HEK293 (cell line): ENCODE results near the gene KRIT1.

Source experiments
- CTCF ChIP-seq: fragments of 450-650 bp; formaldehyde crosslinking; IDR thresholded peaks from 2 replicates; pipeline ENCODE4 v1.5.1; 2016; ENCODE audit warnings: missing biosample characterization, missing genetic modification characterization
- GLI4 ChIP-seq: fragments of 450-650 bp; formaldehyde crosslinking; IDR thresholded peaks from 2 replicates; pipeline ENCODE4 v1.5.1; 2016; ENCODE audit warnings: missing biosample characterization, missing genetic modification characterization
- HOXA7 ChIP-seq: sonication (generic); formaldehyde crosslinking; IDR thresholded peaks from 2 replicates; pipeline ENCODE4 v1.8.1; 2022; ENCODE audit warnings: missing genetic modification reagents, borderline replicate concordance
- KLF16 ChIP-seq: fragments of 450-650 bp; formaldehyde crosslinking; IDR thresholded peaks from 2 replicates; pipeline ENCODE4 v1.5.1; 2017; ENCODE audit warnings: missing biosample characterization, missing genetic modification characterization
- PRDM10 ChIP-seq: fragments of 450-650 bp; formaldehyde crosslinking; IDR thresholded peaks from 2 replicates; pipeline ENCODE4 v1.5.1; 2016; ENCODE audit warnings: missing biosample characterization, missing genetic modification characterization
- ZBTB17 ChIP-seq: fragments of 450-650 bp; formaldehyde crosslinking; IDR thresholded peaks from 2 replicates; pipeline ENCODE4 v1.5.1; 2016; ENCODE audit warnings: missing biosample characterization, missing genetic modification characterization
- ZNF311 ChIP-seq: fragments of 450-650 bp; formaldehyde crosslinking; IDR thresholded peaks from 2 replicates; pipeline ENCODE4 v1.5.1; 2017; ENCODE audit warnings: missing biosample characterization, missing genetic modification characterization, borderline replicate concordance
- ZNF394 ChIP-seq: fragments of 450-650 bp; formaldehyde crosslinking; IDR thresholded peaks from 2 replicates; pipeline ENCODE4 v1.5.1; 2016; ENCODE audit warnings: missing biosample characterization, missing genetic modification characterization, mild to moderate bottlenecking, moderate library complexity, borderline replicate concordance
- ZNF473 ChIP-seq: fragments of 450-650 bp; formaldehyde crosslinking; IDR thresholded peaks from 2 replicates; pipeline ENCODE4 v1.5.1; 2017; ENCODE audit warnings: missing biosample characterization, missing genetic modification characterization
- ZNF501 ChIP-seq: fragments of 450-650 bp; formaldehyde crosslinking; IDR thresholded peaks from 2 replicates; pipeline ENCODE4 v1.5.1; 2016; ENCODE audit warnings: missing biosample characterization, missing genetic modification characterization
- ZNF645 ChIP-seq: fragments of 450-650 bp; formaldehyde crosslinking; IDR thresholded peaks from 2 replicates; pipeline ENCODE4; 2016; ENCODE audit warnings: missing biosample characterization, missing genetic modification characterization
- TF ChIP-seq, protein P1 (sequence below): fragments of 450-650 bp; formaldehyde crosslinking; IDR thresholded peaks from 2 replicates; pipeline ENCODE4 v1.5.1; 2016; ENCODE audit warnings: missing biosample characterization, missing genetic modification characterization

GRCh38 chr7:92251181-92251580 lies 5.5 kb upstream of the KRIT1 start:
- TF ChIP-seq PRDM10 (tag by site-specific recombination): no peak
- no peak for TF ChIP-seq ZNF394 (tag by site-specific recombination)
- TF ChIP-seq CTCF (tag by site-specific recombination): no peak
- no peak for TF ChIP-seq HOXA7
- no peak for TF ChIP-seq ZNF645 (tag by site-specific recombination)
- TF ChIP-seq ZNF311 (tag by site-specific recombination): no peak
- TF ChIP-seq ZBTB17 (tag by site-specific recombination): no peak
- no peak for TF ChIP-seq ZNF473 (tag by site-specific recombination)
- no peak for TF ChIP-seq KLF16 (tag by site-specific recombination)
- TF ChIP-seq ZNF501 (tag by site-specific recombination): no peak
- no peak for TF ChIP-seq GLI4 (tag by site-specific recombination)
- TF ChIP-seq, protein P1, sequence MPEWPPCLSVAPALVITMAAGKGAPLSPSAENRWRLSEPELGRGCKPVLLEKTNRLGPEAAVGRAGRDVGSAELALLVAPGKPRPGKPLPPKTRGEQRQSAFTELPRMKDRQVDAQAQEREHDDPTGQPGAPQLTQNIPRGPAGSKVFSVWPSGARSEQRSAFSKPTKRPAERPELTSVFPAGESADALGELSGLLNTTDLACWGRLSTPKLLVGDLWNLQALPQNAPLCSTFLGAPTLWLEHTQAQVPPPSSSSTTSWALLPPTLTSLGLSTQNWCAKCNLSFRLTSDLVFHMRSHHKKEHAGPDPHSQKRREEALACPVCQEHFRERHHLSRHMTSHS (tag by site-specific recombination): no peak
